ENCODE data around the gene EIF2D.

GRCh38 chr1:206565995-206566394, 46.3 kb downstream of the EIF2D start:
- TF ChIP-seq FOXP2 (optimal IDR thresholded peaks at IDR 0.05; ENCODE audit: borderline replicate concordance, extremely low read depth, extremely low read length, insufficient read depth), result no peak
- TF ChIP-seq TAF1 (IDR thresholded peaks at IDR 0.05; ENCODE audit: borderline replicate concordance, insufficient read depth, low read length), result no peak

All from PFSK-1 (cell line).